ENCODE data around the gene ZNF723.

DNA sequence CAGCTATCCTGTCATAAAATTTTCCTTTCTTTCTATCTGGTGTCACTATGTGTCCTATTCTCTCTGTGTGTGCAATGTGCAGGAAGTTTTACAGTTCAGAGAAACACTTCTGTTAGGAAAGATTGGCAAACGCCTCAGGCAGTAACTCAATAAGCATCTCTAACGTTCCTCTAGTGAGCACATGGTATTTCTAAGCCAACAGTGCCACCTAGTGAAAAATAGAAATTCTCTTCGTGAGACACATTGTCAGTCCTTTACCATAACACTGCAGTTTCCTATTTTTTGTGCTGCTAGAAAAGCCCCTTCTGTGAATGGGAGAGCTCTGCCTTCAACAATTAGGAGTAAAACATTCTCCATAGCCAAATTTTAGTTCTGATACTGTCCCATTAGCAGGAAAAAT, 50.7 kb downstream of the ZNF723 start:
- TF ChIP-seq, protein P1, sequence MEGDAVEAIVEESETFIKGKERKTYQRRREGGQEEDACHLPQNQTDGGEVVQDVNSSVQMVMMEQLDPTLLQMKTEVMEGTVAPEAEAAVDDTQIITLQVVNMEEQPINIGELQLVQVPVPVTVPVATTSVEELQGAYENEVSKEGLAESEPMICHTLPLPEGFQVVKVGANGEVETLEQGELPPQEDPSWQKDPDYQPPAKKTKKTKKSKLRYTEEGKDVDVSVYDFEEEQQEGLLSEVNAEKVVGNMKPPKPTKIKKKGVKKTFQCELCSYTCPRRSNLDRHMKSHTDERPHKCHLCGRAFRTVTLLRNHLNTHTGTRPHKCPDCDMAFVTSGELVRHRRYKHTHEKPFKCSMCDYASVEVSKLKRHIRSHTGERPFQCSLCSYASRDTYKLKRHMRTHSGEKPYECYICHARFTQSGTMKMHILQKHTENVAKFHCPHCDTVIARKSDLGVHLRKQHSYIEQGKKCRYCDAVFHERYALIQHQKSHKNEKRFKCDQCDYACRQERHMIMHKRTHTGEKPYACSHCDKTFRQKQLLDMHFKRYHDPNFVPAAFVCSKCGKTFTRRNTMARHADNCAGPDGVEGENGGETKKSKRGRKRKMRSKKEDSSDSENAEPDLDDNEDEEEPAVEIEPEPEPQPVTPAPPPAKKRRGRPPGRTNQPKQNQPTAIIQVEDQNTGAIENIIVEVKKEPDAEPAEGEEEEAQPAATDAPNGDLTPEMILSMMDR (IDR thresholded peaks at IDR 0.05 in 4 of 5, conservative IDR thresholded peaks at IDR 0.05 in 1 of 5): no peak
- TF ChIP-seq POLR2A (IDR thresholded peaks at IDR 0.05): no peak

All from gastrocnemius medialis (tissue), 4 donors.